Measurements from ENCODE around the gene JDP2.

JDP2 gene

DNA sequence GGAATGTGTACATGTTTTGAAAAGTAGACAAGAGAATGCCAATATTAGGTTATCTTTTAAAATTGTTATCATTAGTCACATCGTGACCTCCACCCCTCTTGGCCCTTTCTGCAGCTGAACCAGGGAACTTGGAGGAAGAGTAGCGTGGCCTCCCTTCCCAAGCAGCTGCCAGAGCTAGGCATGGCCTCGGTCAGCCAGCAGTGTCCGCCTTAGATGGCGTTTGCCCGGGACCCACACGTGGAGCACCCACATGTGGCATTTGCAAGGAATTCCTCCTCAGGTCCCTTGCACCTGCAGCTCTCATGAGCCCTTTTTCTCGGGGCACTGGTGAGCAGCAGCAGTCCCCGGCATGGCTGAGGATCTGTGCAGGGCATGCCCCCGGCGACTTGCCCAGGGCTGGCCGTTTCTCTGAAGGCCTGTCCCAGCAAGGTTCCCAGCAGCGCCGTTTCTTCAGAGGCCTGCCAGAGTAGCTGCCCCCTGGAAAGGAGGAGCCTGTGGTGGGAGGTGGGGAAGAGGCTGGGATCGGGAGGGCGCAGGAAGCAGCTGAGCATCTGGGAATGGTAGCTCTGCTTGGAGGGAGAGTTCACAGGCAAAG, 10.8 kb downstream of the JDP2 start:
- no peak for DNase-seq

DNA sequence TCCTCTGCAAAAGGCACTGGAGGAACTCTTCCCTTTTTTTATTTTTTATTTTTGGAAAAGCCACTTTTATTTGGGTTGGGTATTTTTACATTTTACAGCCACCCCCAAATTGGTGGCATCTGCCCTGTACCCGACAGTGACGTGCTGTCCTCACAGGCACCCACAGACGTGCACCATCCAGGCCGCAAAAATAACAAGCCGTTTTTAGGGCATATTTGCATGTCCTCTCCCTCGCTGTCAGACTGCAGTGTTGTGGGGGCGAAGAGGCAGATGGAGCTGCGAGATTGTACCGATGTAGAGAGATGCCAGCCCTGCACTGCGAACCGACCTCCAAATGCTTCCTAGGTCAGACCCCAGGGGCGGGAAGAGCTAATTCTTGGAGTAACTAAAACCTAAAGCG, 12.2 kb downstream of the JDP2 start:
- DNase-seq = no peak

DNA sequence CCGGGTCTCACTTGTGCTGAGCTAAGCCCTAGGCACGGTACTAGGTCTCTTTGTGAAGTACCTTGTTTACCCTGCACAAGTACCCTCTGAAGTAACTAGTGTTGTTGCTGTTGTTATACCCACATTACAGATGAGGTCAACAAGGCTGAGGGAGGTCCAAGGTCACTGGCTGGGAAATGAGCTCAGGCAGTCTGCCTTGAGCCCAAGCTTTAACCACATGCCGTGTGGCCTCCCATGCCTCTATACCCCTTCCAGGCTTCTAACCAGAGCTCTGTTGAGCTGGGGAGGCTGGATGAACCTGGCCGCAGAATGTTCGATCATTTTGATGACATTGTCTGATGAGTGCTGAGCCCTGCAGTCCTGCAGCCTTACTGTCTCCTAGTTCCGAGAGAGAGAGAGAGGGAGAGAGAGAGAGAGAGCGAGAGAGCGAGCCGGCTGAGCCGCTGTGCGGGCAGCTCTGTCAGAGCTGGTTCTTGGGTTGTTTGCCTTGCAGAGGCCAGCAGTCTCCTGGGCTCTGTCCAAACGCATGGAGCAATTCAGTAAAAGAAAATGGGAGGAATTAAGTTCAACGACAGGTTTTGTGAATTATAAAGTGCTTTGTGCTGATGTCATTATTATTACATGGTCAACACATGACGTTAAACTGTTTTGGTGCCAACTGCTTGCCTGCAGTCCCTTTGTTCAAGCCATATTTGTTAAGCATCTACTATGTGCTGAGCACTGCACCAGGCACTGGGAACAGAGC, 13.1 kb downstream of the JDP2 start:
- no peak for DNase-seq

DNA sequence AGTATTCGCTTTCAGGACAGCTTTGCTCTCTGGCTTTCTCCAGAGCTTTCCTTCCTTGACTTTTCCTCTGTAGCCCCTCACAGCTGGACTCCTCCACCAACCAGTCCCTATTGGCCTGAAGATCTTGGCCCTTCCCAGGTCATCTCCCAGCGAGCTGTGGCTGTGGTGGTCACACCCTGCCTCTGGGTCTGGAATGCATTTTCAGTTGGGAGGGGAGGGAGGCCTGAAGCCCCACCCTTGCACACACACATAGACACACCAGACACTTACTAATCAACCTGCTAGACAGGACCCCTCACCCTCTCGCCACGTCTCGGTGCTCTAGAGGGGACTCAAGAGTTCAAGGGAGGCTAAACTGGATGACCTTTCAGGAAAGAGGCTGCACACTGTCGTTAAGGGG, 13.9 kb downstream of the JDP2 start:
- no peak for DNase-seq

DNA sequence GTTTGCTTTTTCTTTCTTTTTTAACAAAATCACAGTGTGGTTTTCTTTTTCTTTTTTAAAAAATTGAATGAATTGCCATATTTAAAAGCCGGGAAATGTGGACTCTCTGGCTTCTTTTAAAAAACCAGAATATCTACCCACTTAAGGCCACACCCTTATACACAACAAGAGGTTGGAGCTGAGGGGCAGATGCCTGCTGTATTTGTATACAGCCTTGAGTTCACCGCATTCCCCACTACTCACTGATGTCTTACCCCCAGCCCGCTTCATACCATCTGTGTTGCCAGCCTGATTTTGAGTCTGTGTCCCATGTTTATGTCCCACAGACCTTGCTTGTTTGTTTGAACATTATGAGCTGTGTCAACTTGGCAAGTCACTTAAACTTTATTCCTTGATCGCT, 14.3 kb downstream of the JDP2 start:
- DNase-seq = no peak

DNA sequence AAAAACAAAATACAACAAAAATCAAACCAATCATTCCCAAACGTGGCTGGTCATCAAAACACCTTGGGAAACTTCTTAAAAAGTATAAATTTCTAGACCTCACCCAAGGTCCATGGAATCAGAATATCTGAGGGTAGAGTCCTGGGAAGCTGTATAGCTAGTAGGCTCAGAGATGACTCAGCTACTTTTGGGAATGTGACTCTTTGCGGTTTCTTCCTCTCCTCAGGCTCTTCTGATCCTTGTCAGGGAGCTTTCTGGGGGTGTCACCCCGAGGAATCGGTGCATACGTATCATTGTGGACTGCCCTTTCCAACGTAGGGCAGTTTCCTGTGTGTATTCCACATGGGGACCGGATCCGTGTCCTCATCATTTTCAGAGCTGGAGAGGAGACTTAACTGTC, 14.8 kb downstream of the JDP2 start:
- no peak for DNase-seq

DNA sequence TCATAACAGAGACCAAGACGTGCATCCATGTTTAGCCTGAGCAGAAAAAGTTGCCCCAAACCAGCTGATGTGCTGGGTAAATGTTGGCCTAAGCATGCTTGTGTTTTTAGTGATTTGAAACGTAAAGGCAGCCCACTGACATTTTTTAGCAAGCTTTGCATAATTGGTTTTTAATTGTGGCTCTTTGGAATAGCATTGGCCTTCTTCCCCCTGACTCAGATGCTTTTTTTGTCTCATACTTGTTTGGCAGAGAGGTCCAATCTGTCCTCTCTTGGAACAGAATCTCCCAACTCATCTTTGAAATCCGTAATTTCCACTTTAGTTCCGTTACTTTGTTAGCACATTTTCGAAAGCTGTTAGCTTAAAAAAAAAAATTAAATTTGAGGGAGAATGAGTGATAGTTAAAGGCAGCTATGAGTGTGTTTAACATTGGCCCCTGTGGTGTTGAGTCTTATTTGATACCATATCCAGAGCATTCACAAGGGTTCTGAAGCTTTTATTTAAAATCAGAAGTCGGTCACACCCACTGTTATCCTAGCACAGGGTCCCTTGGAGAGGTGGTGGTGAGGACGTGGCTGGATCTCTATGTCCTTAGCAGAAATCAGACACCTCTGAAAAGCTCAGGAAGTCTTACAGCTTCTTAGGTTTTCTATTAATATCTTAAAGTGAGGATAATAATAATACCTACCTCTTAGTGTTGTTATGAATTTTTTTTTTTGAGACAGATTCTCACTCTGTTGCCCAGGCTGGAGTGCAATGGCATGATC, 15.6 kb downstream of the JDP2 start:
- DNase-seq = no peak

DNA sequence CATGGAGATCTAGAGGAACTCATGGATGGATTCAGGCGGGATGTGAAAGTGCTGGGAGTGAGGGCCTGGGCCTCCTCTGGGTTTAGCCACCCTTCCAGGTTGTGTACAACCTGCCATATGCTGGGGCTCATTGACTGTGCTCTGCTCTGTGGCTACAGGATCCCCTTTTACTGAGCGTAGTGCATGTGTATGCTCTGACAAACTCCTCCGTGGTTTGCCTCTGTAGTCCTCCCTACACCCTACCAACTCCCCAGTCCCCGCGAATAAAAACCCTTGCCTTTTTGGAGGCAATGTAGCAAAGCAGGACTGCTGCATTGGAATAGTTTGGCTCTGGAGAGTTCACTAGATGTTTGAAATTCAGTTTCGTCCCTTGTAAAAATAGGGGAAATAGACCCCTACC, 17.4 kb downstream of the JDP2 start:
- no peak for DNase-seq

DNA sequence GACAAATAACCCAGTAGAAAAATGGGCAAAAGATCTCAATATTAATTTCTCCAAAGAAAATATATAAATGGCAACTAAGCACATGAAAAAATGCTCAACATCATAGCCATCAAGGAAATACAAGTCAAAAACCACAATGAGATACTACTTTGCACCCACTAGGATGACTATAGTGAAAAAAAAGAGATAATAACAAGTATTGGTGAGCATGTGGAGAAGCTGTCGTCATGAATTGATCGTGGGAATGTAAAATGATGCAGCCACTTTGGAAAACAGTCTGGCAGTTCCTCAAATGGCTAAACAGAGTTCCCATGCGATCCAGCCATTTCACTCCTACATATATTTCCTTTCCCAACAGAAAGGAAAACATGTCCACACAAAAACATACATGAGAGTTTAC, 18.1 kb downstream of the JDP2 start:
- DNase-seq = no peak

DNA sequence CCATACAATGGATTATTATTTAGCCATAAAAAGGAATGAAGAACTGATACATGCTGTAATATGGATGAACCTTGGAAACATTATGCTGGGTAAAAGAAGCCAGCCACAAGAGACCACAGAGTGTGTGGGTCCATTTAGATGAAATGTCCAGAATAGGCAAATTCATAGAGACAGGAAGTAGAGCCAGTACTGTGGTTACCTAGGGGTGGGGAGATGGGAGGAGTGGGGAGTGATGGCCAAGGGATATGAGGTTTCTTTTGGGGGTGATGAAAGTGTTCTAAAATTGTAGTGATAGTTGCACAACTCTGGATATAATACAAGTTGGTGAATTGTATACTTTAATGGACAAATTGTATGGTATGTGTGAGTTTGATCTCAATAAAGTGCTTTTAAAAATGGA, 18.6 kb downstream of the JDP2 start:
- DNase-seq = no peak

DNA sequence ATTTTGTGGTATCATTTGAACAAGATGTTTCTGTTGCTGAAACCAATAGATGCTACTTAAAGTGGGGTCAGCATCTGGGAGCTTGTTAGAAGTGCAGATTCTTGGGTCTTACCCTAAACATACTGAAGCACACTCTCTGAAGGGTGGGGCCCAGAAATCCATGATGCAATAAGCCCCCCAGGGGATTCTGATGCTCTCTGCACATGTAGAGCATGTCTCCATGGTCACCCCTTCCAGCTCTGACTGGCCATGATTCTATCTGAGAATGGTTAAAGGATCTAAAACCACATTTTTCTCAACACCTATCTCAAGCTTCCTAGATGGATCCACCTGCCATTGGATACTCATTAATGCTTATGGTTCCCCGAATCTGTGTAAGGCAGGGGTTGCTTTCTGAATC, 20.4 kb downstream of the JDP2 start:
- DNase-seq = no peak

DNA sequence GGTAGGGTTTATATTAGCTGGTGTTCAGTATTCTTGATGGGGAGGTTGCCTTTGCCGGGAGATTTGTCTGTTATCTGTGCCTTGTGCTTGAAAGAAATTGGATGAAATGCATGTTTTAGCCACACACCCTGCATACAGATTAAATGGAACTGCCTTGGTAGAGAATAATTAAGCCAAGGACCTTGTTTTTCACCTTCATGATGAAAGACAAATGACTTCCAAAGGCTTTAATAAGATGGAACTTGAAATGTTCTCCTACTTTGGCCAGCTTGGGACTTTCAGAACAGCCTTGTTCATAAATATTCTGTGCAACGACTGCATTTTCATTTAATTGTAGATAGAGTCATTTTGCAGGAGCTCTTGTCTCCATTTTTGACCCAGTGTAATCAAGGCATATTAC, 21.2 kb downstream of the JDP2 start:
- DNase-seq = no peak

DNA sequence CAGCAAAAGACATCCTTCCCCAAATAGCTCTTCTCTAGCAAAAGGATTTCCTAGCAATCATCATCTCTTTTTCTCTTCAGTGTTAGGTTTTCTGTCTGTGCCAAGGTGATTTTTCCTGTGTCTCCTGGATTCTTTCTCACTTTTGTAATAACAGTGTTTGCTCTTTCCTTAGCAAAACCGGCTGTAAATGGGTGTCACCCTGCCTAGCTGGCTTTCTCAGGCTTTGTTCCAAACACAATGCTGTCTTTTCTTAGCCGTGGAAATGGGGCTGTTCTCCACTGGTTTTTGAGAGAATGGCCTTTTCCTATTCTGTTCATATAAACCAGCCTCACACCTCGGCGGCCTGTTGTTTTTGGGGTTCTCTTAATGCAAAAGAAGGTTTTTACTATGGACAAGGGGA, 21.9 kb downstream of the JDP2 start:
- no peak for DNase-seq

DNA sequence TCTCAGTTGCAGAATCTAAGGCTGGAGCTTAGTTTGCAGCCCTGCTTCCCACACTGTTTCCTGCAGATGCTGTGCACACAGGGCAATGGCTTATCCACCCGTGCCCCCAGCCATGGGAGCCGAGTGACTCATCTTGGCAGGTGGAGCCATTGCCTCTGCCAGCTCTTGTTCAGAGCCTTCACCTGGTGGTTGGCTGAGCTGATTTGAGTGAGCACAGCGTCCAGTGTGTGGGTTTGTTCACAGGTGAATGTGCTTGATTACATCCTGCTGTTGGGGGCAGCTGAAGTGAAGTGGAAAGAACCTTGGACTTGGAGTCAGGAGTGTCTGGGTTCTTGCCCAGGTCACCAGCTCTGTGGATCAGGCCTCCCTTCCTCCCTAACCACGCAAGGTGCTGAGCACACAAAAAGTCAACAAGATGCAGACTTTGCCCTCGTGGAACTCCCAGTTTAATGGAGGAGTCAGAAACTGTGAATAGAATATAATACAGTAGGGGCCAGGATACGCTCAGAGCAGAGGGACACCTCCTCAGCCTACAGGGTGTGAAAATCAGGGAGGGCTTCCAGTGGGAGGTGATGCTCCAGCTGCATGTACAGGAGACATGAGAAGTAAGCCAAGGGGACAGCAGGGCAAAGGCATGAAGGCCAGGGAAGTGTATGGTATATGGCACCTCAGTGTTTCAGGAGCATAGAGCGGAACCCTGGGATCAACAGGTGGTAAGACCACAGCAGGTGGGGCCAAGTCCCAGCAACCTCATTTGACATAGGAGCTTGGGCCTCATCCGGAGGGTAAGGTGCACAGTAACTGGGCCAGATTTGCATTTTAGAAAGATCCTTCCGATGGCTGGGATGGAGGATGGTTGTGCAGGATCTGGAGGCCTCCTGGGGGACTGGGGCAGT, 22.8 kb downstream of the JDP2 start:
- DNase-seq = no peak

DNA sequence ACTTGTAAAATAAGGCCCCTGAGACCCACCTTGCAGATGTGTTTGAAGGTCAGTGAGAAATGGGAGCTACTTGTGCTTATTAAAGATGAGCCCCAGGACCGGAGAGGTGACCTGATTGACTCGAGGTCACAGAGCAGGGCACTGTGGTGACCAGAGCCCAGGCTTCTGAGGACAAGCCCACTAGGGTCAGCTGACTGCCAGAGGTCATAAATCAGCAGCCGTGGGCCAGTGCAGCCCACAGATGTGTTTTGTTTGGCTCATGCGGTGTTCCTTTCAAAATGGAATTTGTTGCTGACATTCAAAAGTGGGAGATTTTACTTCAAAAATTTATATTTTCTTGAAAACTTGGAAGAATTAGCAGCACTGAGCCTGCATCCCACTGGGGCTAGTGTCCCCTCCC, 24.5 kb downstream of the JDP2 start:
- DNase-seq = no peak

DNA sequence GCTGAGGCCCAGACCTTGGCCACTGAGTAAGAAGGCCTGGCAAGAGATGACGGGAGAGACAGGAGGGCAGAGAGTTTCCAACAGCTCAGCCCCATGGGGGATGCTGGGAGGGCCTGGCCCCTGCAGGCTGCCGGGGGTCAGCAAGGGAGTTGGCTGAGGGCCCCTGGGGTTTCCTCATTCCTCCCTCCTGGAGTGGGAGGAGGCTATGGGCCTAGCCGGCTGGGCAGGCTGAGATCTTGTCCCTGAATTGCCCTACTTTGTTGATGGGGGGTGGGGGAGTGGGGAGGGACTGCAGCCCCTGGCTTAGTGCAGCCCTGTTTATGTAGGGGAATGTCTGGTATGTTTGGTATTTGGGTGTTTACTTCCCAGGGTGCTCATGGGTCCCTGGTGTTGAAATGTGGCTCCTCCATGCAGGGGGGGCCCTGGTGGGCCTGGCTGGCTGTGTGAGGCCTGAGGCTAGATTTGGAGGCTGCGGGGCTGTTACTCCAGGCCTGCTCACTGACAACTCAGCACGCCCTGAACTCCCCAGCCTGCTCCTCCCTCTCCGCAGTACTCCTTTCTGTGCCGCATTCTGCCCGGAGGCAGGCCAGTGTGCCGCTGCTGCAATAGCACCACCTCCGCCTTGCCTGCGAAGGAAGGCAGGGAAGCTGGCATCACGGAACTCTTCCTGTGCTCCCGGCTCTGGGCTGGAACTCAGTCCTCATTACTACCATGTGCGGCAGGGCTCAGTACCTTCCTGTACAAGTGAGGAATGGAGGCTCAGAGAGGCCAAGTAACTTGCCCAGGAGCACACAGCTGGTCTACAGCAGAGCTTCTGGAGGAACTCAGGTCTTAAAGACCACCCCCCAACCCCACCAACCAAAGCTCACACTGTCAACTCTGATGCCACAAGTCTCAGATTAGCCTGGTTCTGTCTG, 25.3 kb downstream of the JDP2 start:
- no peak for DNase-seq

DNA sequence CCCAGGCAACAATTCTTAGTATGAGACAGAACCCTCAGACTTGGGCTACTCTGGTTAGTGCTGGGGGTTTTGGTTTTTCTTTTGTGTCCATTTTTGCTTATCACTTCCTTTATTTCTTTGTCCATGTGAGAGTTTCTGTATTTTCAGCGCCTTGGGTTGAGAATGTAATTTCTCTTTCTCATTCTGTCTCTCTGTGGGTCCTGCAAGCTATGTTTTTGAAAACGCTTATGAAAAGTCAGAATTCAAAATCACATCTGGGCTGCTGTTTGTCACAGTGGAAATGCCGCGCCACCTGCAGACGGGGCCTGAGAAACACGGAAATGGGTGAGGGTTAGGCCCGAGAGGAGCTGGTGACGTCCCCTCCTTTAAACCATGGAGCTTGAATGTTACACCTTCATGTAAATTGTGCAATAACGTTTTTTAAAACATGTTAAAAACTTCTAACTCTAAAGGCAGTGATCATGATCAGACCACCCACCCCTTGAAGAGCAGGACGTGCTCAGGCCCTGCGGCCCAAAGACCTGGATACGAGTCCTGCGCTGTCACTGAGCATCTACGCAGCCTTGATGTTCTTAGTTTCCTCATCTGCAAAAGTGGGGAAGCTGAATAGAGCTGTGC, 26.1 kb downstream of the JDP2 start:
- DNase-seq = peak; percentile 28

DNA sequence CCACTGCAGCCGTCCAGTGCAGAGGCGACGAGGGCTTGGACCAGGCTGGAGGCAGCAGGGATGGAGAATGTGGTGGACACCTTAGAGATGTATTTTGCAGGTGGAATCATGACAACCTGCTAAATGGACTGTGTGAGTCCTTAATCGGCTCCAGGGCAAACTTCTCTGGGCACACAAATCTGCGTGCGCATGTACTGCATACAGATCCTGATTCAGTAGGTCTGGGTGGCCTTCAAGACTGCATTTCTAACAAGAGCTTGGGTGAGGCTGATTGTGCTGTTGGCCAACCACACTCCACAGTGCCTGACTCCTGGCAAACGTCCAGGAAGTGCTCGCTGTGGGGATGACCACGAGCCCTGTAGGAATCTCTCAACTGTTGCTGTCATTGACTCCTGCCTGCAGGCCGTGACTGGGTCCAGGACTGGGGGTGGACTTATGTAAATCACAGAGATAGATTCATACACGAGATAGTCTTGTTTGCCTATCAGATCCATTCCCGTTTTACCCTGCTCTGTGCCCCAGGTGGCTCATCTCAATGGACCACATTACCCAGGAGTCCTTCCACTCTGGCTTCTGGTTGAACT, 27.2 kb downstream of the JDP2 start:
- DNase-seq = no peak

DNA sequence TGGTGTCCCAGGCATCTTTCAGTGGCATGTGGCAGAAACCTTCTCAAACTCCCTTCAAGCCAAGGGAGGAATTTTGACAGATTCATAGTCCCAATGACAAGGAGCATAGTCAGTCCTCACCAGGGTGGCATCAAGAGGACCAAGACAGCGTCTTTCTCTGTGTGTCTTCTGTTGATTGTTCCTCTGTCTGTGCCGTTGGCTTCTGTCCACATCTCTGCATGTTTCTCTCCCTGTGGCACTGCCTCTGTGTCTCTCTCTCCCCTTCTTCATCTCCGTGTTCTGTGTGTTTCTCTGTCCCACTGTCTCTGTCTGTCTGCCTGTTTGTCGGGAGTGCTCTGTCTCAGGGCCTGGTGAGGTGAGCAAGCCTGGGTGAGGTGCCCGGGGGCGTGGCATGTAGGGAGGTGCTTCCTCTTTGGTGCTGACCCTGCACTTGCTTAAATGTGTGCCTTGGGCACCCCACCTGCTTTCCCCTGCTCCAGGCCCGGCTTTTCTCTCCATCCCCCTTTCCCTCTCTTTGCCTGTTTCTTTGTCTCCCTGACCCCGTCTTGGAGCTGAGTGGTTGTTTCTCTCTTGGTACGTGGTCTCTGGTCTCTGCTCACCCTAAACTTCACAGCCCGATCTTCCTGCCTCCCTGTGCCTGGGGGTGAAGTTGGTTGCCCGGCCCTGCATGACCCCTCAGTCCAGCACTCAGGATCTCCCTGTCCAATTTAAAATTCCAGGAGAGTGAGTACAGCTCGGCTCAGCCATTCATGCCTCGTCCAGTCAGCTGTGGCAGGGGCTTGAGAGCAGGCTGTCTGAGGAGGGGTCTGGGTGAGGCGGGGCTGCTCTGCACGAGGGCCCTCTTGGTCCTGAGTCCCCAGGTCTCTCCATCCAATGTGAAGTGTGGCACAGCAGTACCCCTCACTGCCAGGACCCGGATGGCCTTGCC, 28.5 kb downstream of the JDP2 start:
- no peak for DNase-seq

DNA sequence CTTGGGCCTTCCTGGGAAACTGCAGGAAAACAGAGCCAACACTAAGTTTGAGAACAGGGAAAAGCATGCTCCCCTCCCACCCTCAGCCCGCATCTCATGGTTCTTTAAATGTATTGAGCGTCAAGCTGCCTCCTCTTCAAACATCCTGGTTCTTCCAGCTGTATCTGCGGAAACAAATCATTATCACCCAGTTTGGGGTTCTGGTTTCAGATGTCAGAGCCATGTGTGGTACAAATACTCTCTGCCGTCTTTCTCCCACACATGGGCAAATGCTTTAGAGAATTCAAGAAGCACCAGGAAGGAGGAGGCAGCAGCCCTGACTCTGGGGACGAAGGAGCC, 29.1 kb downstream of the JDP2 start:
- no peak for DNase-seq
